Subcutaneous abdominal adipose tissue (tissue), 5 donors: Measurements from ENCODE around the gene LYRM4.

ENCODE experiments used
- H3K27ac ChIP-seq: one replicate; pipeline ENCODE4 v1.7.0; 2013; ENCODE audit warnings: low read depth, mild to moderate bottlenecking, inconsistent platforms, low read length, moderate library complexity
- H3K27me3 ChIP-seq, 5 donors: one replicate each; pipeline ENCODE4 v1.7.0; 2013; ENCODE audit warnings: low read length in 5 of 5, inconsistent platforms in 1 of 5; ENCODE audit not compliant: control insufficient read depth in 5 of 5, insufficient read depth in 4 of 5
- H3K36me3 ChIP-seq, 5 donors: one replicate each; pipeline ENCODE4 v1.7.0; 2013; ENCODE audit warnings: low read length in 5 of 5; ENCODE audit not compliant: control insufficient read depth in 5 of 5, insufficient read depth in 5 of 5
- H3K4me1 ChIP-seq, 5 donors: one replicate each; pipeline ENCODE4 v1.7.0; 2013; ENCODE audit warnings: low read length in 5 of 5, mild to moderate bottlenecking in 3 of 5, moderate library complexity in 1 of 5; ENCODE audit not compliant: control insufficient read depth in 5 of 5, insufficient read depth in 5 of 5
- H3K4me3 ChIP-seq, 5 donors: one replicate each; pipeline ENCODE4 v1.7.0; 2013; ENCODE audit warnings: low read length in 5 of 5, low read depth in 1 of 5
- H3K9ac ChIP-seq, 5 donors: one replicate each; pipeline ENCODE4 v1.7.0; 2013; ENCODE audit warnings: low read length in 5 of 5, mild to moderate bottlenecking in 4 of 5, moderate library complexity in 3 of 5
- H3K9me3 ChIP-seq, 5 donors: one replicate each; pipeline ENCODE4 v1.7.0; 2013; ENCODE audit warnings: low read length in 5 of 5; ENCODE audit not compliant: control insufficient read depth in 5 of 5
- donor health status: healthy.
- donor health status: healthy.
- donor health status: healthy.
- donor health status: healthy.
- donor health status: healthy.

LYRM4 gene

DNA sequence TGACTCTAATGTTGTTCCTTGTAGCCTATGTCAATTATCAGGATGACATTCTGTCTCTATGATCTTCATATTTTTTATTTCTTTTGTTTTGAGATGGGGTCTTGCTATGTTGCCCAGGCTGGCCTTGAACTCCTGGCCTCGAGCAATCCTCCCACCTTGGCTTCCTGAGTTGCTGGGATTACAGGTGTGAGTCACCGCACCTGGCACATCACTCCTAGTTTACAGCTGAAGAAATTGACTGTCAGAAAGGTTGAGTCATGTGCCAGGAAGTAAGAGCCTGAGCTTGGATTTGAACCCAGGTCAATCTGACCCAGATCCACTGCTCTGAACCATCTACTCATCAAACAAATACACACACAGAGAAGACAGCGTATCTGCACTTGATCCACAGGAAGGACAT is 161.2 kb downstream of the LYRM4 start:
- Histone ChIP-seq H3K27ac (no peak overlapping the region), H3K4me1 (peaks cover 0 to 4% (median 0%) of the 10 kb centered on the region in 5 donors), H3K36me3 (no peaks in the 10 kb centered on the region), H3K4me3 (no peak overlapping the region), H3K9me3 (no peaks in the 10 kb centered on the region), H3K9ac (no peak overlapping the region), H3K27me3 (no peaks in the 10 kb centered on the region)

- H3K4me1 ChIP-seq, result peaks cover 0 to 4% (median 0%) of the 10 kb centered on the region in 5 donors
- H3K9me3 ChIP-seq, result no peaks in the 10 kb centered on the region
- no peaks in the 10 kb centered on the region for H3K36me3 ChIP-seq
- H3K9ac ChIP-seq, result no peak overlapping the region
- H3K27me3 ChIP-seq, result no peaks in the 10 kb centered on the region
- no peak overlapping the region for H3K4me3 ChIP-seq
- H3K27ac ChIP-seq, result no peak overlapping the region
These were observed 162.1 kb downstream of the LYRM4 start for GRCh38 chr6:5098501-5099270.

GRCh38 chr6:5096482-5096881 is 164.3 kb downstream of the LYRM4 start:
- no peak overlapping the region for H3K9ac ChIP-seq
- H3K4me1 ChIP-seq, result peaks cover 0 to 4% (median 0%) of the 10 kb centered on the region in 5 donors
- no peaks in the 10 kb centered on the region for H3K36me3 ChIP-seq
- no peak overlapping the region for H3K4me3 ChIP-seq
- H3K27me3 ChIP-seq, result no peaks in the 10 kb centered on the region
- no peak overlapping the region for H3K27ac ChIP-seq
- H3K9me3 ChIP-seq, result no peaks in the 10 kb centered on the region

- no peaks in the 10 kb centered on the region for H3K36me3 ChIP-seq
- no peak overlapping the region for H3K27ac ChIP-seq
- H3K9ac ChIP-seq, result no peak overlapping the region
- H3K27me3 ChIP-seq, result no peaks in the 10 kb centered on the region
- H3K4me3 ChIP-seq, result no peak overlapping the region
- H3K4me1 ChIP-seq, result peaks cover 0 to 12% (median 3%) of the 10 kb centered on the region in 5 donors
- H3K9me3 ChIP-seq, result no peaks in the 10 kb centered on the region
These were observed 165.5 kb downstream of the LYRM4 start for GRCh38 chr6:5095236-5095635.

- H3K4me1 ChIP-seq, result peaks cover 0 to 20% (median 3%) of the 10 kb centered on the region in 5 donors
- no peaks in the 10 kb centered on the region for H3K36me3 ChIP-seq
- no peaks in the 10 kb centered on the region for H3K27me3 ChIP-seq
- H3K27ac ChIP-seq, result no peak overlapping the region
- H3K9me3 ChIP-seq, result no peaks in the 10 kb centered on the region
- no peak overlapping the region for H3K9ac ChIP-seq
- no peak overlapping the region for H3K4me3 ChIP-seq
These were observed 166.4 kb downstream of the LYRM4 start for GRCh38 chr6:5094327-5094726.

GRCh38 chr6:5093231-5094015 is 167.3 kb downstream of the LYRM4 start:
- H3K27ac ChIP-seq, result no peak overlapping the region
- H3K4me1 ChIP-seq, result peaks cover 0 to 20% (median 3%) of the 10 kb centered on the region in 5 donors
- H3K9ac ChIP-seq, result no peak overlapping the region
- no peaks in the 10 kb centered on the region for H3K9me3 ChIP-seq
- H3K27me3 ChIP-seq, result no peaks in the 10 kb centered on the region
- H3K36me3 ChIP-seq, result no peaks in the 10 kb centered on the region
- no peak overlapping the region for H3K4me3 ChIP-seq

GRCh38 chr6:5091210-5092069 is 169.3 kb downstream of the LYRM4 start:
- Histone ChIP-seq H3K4me3 (no peak overlapping the region), H3K4me1 (peaks cover 0 to 25% (median 6%) of the 10 kb centered on the region in 5 donors), H3K27ac (no peak overlapping the region), H3K36me3 (no peaks in the 10 kb centered on the region), H3K27me3 (no peaks in the 10 kb centered on the region), H3K9ac (no peak overlapping the region), H3K9me3 (no peaks in the 10 kb centered on the region)

GRCh38 chr6:5090603-5091002 is 170.1 kb downstream of the LYRM4 start:
- no peaks in the 10 kb centered on the region for H3K9me3 ChIP-seq
- no peak overlapping the region for H3K9ac ChIP-seq
- H3K27ac ChIP-seq, result no peak overlapping the region

GRCh38 chr6:5089481-5090438 is 171.0 kb downstream of the LYRM4 start:
- H3K9ac ChIP-seq, result peak overlapping the region in 1 of 5 donors; percentile 32
- H3K4me3 ChIP-seq, result peak overlapping the region in 1 of 5 donors; percentile 11
- no peaks in the 10 kb centered on the region for H3K27me3 ChIP-seq
- peaks cover 0 to 38% (median 22%) of the 10 kb centered on the region in 5 donors for H3K4me1 ChIP-seq
- no peaks in the 10 kb centered on the region for H3K36me3 ChIP-seq
- H3K9me3 ChIP-seq, result no peaks in the 10 kb centered on the region
- H3K27ac ChIP-seq, result no peak overlapping the region

More at GRCh38 chr6:5090603-5091002, 170.1 kb downstream of the LYRM4 start:
- H3K36me3 ChIP-seq, result no peaks in the 10 kb centered on the region
- peaks cover 0 to 30% (median 14%) of the 10 kb centered on the region in 5 donors for H3K4me1 ChIP-seq
- H3K4me3 ChIP-seq, result no peak overlapping the region
- no peaks in the 10 kb centered on the region for H3K27me3 ChIP-seq
